Skeletal muscle tissue (tissue), 4 donors: ENCODE data around the gene PROM1. TPM values are rescaled to one million over a fixed set of nuclear protein-coding genes. Genes with fewer than 3 reads are reported as not detected.

Experiments
- H3K27ac ChIP-seq: one replicate; pipeline ENCODE4 v1.7.0; 2013; ENCODE audit warnings: mild to moderate bottlenecking, low read depth, low read length, inconsistent platforms
- H3K27me3 ChIP-seq, 3 donors: one replicate each; pipeline ENCODE4 v1.7.0; 2013; ENCODE audit warnings: low read length in 3 of 3; ENCODE audit not compliant: control insufficient read depth in 3 of 3, insufficient read depth in 3 of 3
- H3K36me3 ChIP-seq, 3 donors: one replicate each; pipeline ENCODE4 v1.7.0; 2013; ENCODE audit warnings: low read length in 3 of 3; ENCODE audit not compliant: control insufficient read depth in 3 of 3, insufficient read depth in 3 of 3
- H3K4me1 ChIP-seq, 3 donors: one replicate each; pipeline ENCODE4 v1.7.0; 2013; ENCODE audit warnings: low read length in 3 of 3, mild to moderate bottlenecking in 3 of 3; ENCODE audit not compliant: control insufficient read depth in 3 of 3, insufficient read depth in 3 of 3
- H3K4me3 ChIP-seq, 3 donors: one replicate each; pipeline ENCODE4 v1.7.0; 2013; ENCODE audit warnings: low read length in 3 of 3
- H3K9ac ChIP-seq, 3 donors: one replicate each; pipeline ENCODE4 v1.7.0; 2013; ENCODE audit warnings: low read length in 3 of 3, mild to moderate bottlenecking in 3 of 3, moderate library complexity in 2 of 3, low read depth in 1 of 3
- H3K9me3 ChIP-seq, 3 donors: one replicate each; pipeline ENCODE4 v1.7.0; 2013; ENCODE audit warnings: low read length in 3 of 3; ENCODE audit not compliant: control insufficient read depth in 3 of 3
- total RNA-seq: library from RNA; depleted of rRNA; stranded (reverse); fragments of >200 nt; gene quantifications from one replicate; pipeline ENCODE4 v1.2.3, GENCODE V29; 2014
- donor health status: Osteomylitis.

The PROM1 gene
- total RNA-seq, 1 donor from 2014 or later, result 40.2 TPM

DNA sequence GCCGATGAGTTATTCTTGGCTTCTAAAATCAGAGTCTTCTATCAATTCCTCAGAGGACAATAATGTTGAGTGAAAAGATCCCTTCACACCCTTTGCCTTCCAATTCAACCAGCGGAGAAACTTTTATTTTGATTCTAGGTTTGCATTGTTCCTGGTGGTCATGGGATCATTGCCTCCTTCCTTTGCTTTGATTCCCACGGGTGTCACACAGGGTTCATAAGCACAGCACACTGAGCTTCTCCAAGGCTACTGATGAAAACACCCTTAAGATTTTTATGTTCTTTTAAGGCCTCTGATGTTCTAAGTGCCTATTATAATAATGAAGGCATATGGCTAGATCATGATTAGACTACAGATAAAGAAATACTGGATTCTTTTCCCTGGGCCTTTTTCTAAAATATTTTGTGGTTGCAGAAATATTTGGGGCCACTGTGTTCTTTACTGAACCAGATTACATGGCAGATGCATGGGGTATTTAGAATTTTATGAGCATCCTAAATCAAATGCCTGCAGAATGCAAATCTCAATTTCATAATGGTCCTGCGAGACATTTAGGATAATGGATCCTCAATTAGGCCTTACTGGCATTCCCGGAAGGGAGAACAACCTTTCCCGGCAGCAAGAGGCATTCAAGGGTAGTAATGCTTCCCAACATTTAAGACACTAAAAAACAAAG, 76.9 kb downstream of the PROM1 start:
- H3K27me3 ChIP-seq, result no peaks in the 10 kb centered on the region
- no peak overlapping the region for H3K4me3 ChIP-seq
- H3K36me3 ChIP-seq, result no peaks in the 10 kb centered on the region
- H3K4me1 ChIP-seq, result peaks cover 0 to 5% (median 4%) of the 10 kb centered on the region in 3 donors
- no peaks in the 10 kb centered on the region for H3K9me3 ChIP-seq
- no peak overlapping the region for H3K9ac ChIP-seq
- H3K27ac ChIP-seq, result no peak overlapping the region

GRCh38 chr4:16005676-16006075, 78.1 kb downstream of the PROM1 start:
- Histone ChIP-seq H3K9me3 (no peaks in the 10 kb centered on the region), H3K4me3 (no peak overlapping the region), H3K27ac (no peak overlapping the region), H3K27me3 (no peaks in the 10 kb centered on the region), H3K36me3 (no peaks in the 10 kb centered on the region), H3K9ac (no peak overlapping the region), H3K4me1 (peaks cover 2 to 5% (median 4%) of the 10 kb centered on the region in 3 donors)

DNA sequence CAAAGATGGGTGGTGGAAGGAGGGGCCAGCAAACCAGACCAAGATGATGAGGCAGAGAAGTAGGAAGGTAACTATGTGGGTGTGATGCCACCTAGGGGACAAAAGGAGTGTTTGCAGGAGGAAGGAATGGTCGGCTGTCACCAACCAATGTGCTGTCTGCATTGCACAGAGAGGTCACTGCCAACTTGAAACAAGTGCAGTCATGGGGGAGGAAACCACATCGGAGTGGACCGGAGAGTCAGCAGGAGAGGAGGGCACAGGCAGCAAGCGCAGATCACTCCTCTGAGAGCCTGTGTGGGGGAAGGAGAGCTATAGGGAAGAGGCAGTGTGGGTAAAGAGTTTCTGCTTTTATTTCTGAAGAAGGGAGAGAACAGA, 82.4 kb downstream of the PROM1 start:
- peaks cover 2 to 5% (median 4%) of the 10 kb centered on the region in 3 donors for H3K4me1 ChIP-seq
- H3K36me3 ChIP-seq, result no peaks in the 10 kb centered on the region
- no peaks in the 10 kb centered on the region for H3K27me3 ChIP-seq
- H3K9ac ChIP-seq, result peak overlapping the region in 1 of 3 donors; percentile 74
- peak overlapping the region in 1 of 3 donors; percentile 23 for H3K4me3 ChIP-seq
- H3K27ac ChIP-seq, result no peak overlapping the region
- H3K9me3 ChIP-seq, result no peaks in the 10 kb centered on the region

DNA sequence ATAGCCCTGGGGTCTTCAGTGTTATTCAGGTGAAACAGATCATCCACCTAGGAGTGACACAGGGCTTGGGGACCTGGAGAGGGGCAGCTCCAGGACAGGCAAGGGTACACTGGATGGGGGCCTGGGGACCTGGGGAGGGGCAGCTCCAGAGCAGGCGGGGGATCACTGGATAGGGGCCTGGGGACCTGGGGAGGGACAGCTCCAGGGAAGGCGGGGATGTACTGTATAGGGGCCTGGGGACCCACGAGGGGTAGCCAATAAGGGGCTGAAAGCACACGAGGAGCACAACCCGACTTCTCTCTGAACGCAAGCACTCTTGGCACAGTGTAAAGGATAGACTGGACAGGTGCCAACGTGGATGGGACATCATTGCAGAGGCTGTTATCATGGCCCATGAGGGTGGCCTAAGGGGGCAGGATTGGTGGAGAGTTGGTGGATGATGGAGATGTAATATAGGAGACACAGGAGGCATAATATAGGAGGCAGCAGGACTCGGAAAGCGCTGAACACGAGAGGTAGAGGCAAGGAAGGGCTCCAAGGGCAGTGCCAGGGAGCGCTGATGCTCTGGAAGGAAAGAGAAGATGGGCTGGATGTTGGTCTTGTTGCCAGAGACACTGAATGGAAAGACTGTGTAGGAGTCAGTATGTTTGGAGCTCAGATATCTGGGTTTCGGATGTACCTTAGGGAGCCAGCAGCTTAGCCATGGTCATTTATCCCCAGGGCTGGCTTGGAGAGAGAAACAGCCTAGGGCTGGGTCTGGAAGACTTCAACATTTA, 82.9 kb downstream of the PROM1 start:
- Histone ChIP-seq H3K36me3 (no peaks in the 10 kb centered on the region), H3K4me1 (peaks cover 2 to 5% (median 4%) of the 10 kb centered on the region in 3 donors), H3K4me3 (no peak overlapping the region), H3K27me3 (no peaks in the 10 kb centered on the region), H3K9me3 (no peaks in the 10 kb centered on the region), H3K9ac (no peak overlapping the region), H3K27ac (no peak overlapping the region)

- Histone ChIP-seq H3K27me3 (no peaks in the 10 kb centered on the region), H3K4me1 (peaks cover 2 to 5% (median 4%) of the 10 kb centered on the region in 3 donors), H3K4me3 (no peak overlapping the region), H3K9me3 (no peaks in the 10 kb centered on the region), H3K36me3 (no peaks in the 10 kb centered on the region), H3K9ac (no peak overlapping the region), H3K27ac (no peak overlapping the region)
These were observed 87.0 kb downstream of the PROM1 start for GRCh38 chr4:15996773-15997172.

DNA sequence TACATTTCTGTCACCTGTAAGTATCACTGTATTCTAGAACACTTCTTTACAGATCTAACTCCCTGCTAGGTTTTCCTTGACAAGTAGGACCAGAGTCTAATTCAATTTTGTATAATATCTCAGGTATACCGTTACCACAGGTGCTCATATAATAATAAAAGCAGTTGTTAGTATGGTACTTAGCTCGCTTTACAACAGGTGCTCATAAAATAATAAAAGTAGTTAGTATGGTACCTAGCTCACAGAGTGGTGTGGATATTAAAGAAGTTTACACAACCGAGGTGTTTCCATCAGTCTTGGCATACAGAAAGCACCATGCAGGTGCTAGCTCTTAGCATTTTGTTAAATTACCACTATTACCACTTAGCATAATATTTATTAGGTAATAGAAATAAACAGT, 88.0 kb downstream of the PROM1 start:
- no peaks in the 10 kb centered on the region for H3K36me3 ChIP-seq
- no peaks in the 10 kb centered on the region for H3K27me3 ChIP-seq
- H3K4me3 ChIP-seq, result no peak overlapping the region
- H3K9me3 ChIP-seq, result no peaks in the 10 kb centered on the region
- no peak overlapping the region for H3K27ac ChIP-seq
- H3K4me1 ChIP-seq, result peaks cover 0 to 2% (median under 1%) of the 10 kb centered on the region in 3 donors
- no peak overlapping the region for H3K9ac ChIP-seq

DNA sequence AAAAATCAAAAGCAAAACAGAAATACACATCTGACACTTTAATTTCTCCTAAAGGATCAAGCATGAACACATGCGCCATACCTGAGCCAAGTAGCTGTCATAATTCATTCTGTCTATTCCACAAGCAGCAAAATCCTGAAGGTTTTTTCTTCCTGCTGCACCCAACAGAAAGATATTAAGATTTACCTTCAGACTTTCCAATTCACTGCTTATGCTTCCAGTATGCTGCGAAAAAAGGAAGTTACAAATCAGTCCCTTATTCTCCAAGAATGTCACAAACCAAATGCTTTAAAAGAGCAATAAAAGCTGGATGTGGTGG, 91.7 kb downstream of the PROM1 start:
- Histone ChIP-seq H3K9me3 (no peaks in the 10 kb centered on the region), H3K4me1 (peaks cover 0 to 4% (median 4%) of the 10 kb centered on the region in 3 donors), H3K27me3 (no peaks in the 10 kb centered on the region), H3K9ac (no peak overlapping the region), H3K4me3 (no peak overlapping the region), H3K36me3 (no peaks in the 10 kb centered on the region), H3K27ac (no peak overlapping the region)

DNA sequence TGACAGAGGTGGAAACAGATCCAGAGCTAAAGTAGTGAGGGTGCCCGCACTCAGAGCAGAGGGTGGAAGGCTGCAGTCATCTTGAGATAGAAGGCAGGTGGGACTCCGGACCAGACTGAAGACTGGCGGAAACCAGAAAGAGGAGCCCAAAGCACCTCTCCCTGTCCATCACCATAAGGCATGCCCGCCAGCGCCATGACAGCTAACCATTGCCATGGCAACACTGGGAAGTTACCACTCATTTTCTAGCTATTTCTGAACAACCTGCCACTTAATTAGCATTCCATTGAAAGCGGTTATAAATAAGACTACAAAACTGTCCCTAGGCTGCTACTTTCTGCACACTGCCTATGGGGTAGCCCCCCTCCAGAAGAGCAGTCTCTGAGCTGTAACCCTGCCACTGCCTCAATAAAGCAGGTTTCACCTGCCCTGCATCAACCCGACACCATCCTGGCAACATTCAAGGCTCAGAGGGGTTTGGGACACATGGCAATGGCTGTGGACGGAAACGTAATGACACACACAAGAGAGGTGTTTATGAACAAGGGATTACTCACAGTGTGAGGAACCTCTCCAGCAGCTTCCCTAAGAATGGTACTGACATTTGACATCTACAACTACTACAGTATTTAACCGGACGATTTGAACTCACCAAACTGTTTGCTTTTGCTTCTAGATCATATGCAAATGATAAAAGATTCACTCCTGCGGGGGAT, 93.1 kb downstream of the PROM1 start:
- Histone ChIP-seq H3K27ac (no peak overlapping the region), H3K4me1 (peaks cover 0 to 4% (median 4%) of the 10 kb centered on the region in 3 donors), H3K9me3 (no peaks in the 10 kb centered on the region), H3K9ac (peak overlapping the region in 1 of 3 donors; percentile 11), H3K4me3 (no peak overlapping the region), H3K27me3 (no peaks in the 10 kb centered on the region), H3K36me3 (no peaks in the 10 kb centered on the region)

DNA sequence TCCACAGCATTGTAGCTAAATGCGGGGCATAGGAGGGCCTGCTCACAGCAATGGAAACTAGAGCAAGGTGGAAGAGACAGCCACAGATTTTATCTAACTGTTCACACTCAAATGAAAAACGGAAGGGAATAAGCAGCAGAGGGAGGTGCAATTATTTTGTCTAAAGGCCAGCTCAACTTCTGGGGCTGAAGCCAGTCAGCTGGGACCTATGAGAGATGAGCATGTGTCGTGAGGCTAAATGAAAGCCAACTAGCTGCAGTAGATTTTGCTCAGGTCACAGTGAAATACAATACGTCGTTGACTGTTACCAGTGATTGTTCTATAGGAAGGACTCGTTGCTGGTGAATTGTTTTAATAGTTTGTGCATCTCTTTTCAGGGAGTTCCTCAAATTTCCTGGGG, 94.4 kb downstream of the PROM1 start:
- Histone ChIP-seq H3K9me3 (no peaks in the 10 kb centered on the region), H3K9ac (no peak overlapping the region), H3K36me3 (no peaks in the 10 kb centered on the region), H3K4me1 (peaks cover 0 to 4% (median 4%) of the 10 kb centered on the region in 3 donors), H3K27me3 (no peaks in the 10 kb centered on the region), H3K4me3 (no peak overlapping the region), H3K27ac (no peak overlapping the region)

GRCh38 chr4:15988222-15988621, 95.6 kb downstream of the PROM1 start:
- Histone ChIP-seq H3K4me1 (peaks cover 0 to 4% (median 4%) of the 10 kb centered on the region in 3 donors), H3K36me3 (no peaks in the 10 kb centered on the region), H3K9me3 (no peaks in the 10 kb centered on the region), H3K27ac (no peak overlapping the region), H3K9ac (no peak overlapping the region), H3K4me3 (no peak overlapping the region), H3K27me3 (no peaks in the 10 kb centered on the region)
